DMS153 treated with DMSO at 0.1 percent for 48 hours (cell line): ENCODE measurements around the gene RPL10A.
"Not testable (repeated sequence)": the region's sequence is repeated elsewhere in the genome, so short reads cannot be mapped to it uniquely, and the experiment has no call there.

Experiments used
- DNase-seq: peaks from one replicate; lab custom pipeline; 2025; ENCODE audit not compliant: unreplicated experiment; lab: John Stamatoyannopoulos, UW

Gene RPL10A

DNA sequence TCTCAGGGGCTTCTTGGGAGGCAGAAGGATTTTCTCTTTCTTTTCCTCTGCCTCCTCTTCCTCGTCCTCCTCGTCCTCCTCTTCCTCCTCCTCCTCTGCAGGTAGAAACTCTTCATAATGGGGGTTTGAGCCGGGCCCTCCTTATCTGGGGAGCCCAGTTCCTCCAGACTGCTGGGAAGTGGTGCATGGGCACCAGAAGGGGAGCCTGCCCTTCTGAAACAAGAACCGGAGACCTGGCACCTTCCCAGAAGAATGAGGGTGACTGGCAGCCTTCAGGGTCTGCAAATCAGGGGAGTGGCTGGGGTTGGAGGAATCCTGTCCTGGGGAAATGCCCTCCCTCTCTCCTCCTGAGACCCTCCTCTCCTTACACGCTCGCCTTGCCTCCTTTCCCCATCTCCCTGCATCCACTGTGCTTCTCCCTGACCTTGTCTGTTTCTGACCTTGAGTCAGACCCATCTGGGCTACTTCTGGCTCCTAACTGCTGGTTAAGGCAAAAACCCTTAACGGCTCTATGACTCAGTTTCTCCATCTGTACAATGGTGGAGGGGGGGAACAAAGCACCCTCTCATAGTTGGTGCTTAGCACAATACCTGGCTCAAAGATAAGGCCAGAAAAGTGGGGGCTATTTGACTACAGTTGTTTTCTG, 42.8 kb downstream of the RPL10A start:
- DNase-seq = no peak

- DNase-seq = no peak
Observed at GRCh38 chr6:35511562-35511941, 43.4 kb downstream of the RPL10A start.

- DNase-seq = no peak
Observed at GRCh38 chr6:35512006-35512405, 43.8 kb downstream of the RPL10A start.

GRCh38 chr6:35512740-35513139, 44.5 kb downstream of the RPL10A start, which contains the start of gene TULP1:
TSS of gene TULP1 (minus strand) at chr6:35512896. CDS start at chr6:35512858, 38 bp downstream.
- no peak for DNase-seq

DNA sequence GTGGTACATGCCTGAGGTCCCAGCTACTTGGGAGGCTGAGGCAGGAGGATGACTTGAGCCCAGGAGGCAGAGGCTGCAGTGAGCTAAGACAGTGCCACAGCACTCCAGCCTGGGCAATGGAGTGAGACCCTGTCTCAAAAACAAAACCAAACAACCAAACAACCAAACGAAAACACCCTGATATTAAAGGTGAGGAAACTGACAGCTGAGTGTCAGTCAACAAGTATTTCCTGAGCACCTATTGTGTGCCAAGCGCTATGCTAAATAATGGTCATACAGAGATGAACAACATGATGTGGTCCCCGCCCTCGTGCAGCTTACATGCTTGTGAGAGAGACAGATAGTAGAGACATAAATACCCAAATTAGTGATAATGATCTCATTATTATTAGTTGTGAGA, 46.4 kb downstream of the RPL10A start:
- no peak for DNase-seq

DNA sequence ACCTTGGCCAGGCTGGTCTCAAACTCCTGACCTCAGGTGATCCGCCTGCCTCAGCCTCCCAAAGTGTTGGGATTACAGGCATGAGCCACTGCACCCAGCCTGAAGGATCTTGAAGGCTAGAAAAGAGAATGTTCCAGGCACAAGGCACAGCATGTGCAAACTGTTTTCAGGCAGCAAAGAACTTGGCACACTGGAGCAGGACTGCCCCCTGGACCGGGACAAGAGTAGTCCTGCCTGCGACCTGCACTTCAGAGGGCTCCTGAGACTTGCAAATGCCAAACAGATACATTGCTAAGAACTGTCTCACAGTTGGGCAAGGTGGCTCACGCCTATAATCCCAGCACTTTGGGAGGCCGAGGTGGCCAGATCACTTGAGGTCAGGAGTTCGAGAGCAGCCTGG, 47.7 kb downstream of the RPL10A start:
- DNase-seq = not testable (repeated sequence)

GRCh38 chr6:35516712-35517111, 48.5 kb downstream of the RPL10A start:
- DNase-seq = no peak

GRCh38 chr6:35517978-35518377, 49.8 kb downstream of the RPL10A start:
- not testable (repeated sequence) for DNase-seq

GRCh38 chr6:35518566-35519312, 50.5 kb downstream of the RPL10A start:
- DNase-seq = no peak

DNA sequence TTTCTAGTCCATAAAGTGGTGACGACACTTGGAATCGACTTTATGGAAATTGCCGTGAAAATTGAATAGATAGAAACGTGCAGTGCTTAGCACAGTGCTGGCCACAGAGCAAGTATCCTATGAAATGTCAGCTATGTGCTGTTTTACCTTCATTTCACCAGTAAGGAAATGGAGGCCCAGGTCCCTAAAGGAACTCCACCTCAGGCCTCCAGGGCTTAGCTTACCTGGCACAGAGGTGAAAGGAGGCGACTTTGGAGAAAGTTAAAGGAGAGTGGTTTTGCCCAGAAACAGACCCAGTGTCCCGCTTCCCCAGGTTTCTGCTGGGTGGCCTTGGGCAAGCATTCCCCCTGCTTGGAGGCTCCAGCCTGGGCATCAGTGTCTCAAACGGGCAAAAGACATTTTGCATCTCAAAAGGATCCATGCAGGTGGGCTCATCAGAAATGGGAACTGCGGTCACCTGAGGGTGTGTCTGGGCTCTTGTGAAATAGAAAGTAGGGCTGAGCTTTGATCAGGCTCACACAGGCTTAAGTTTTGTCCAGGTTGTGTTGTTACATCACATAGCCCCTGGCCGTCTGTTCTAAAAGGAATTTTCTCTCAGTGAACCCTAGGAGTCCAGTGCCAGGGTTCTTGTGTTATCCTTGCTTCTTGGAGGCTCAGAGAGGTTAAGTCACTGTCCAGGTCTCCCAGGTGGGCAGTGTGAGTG, 51.3 kb downstream of the RPL10A start:
- no peak for DNase-seq
